ENCODE data around the gene COL6A5. TPM values are rescaled to one million over a fixed set of nuclear protein-coding genes. Genes with fewer than 3 reads are reported as not detected.
"Not testable (repeated sequence)": the region's sequence is repeated elsewhere in the genome, so short reads cannot be mapped to it uniquely, and the experiment has no call there.

The COL6A5 gene
- polyA plus RNA-seq, 3 donors: not detected

GRCh38 chr3:130448155-130448554 is 102.7 kb downstream of the COL6A5 start:
- Mint-ChIP-seq H3K9me3 (peaks cover 9 to 20% (median 13%) of the 10 kb centered on the region in 7 donors), H3K27ac (peak overlapping the region in 1 of 7 donors; percentile 37)
- H3K4me2 ChIP-seq (replicated peaks; ENCODE audit: extremely low read depth, low read length, poor library complexity, severe bottlenecking); H2AFZ ChIP-seq (ENCODE audit: insufficient read depth, low read depth, low read length, poor library complexity, severe bottlenecking); H3K79me2 ChIP-seq (ENCODE audit: insufficient read depth, low read length); H3K27ac ChIP-seq (ENCODE audit: low read depth in 1 of 2, low read length in 2 of 2); H3K36me3 ChIP-seq (replicated peaks in 1 of 2; ENCODE audit: control insufficient read depth in 1 of 2, insufficient read depth in 2 of 2, low read length in 2 of 2); H3K4me3 Mint-ChIP-seq; DNase-seq; H3K27me3 Mint-ChIP-seq (ENCODE audit: low read depth in 3 of 3); intact Hi-C loops (cut with micrococcal nuclease); H3K36me3 Mint-ChIP-seq; H3K9ac ChIP-seq (ENCODE audit: insufficient read depth, low read length, poor library complexity, severe bottlenecking); H4K20me1 ChIP-seq (ENCODE audit: insufficient read depth, low read length); H3K4me1 Mint-ChIP-seq; H3K4me3 ChIP-seq (replicated peaks in 1 of 3; ENCODE audit: low read depth in 2 of 3, low read length in 3 of 3); H3K4me1 ChIP-seq (ENCODE audit: control insufficient read depth in 1 of 2, insufficient read depth in 2 of 2, low read length in 2 of 2); H3K9me3 ChIP-seq (replicated peaks in 1 of 2; ENCODE audit: control insufficient read depth in 1 of 2, insufficient read depth in 1 of 2, low read length in 2 of 2); H3K27me3 ChIP-seq (ENCODE audit: control insufficient read depth in 2 of 2, insufficient read depth in 2 of 2, low read length in 2 of 2): not testable (repeated sequence)
- WGBS (ENCODE audit: insufficient coverage): no CpG with 5 or more reads among the region's 8 CpGs

- Histone ChIP-seq H3K4me2 (replicated peaks; ENCODE audit: extremely low read depth, low read length, poor library complexity, severe bottlenecking) (no peak overlapping the region), H3K9ac (ENCODE audit: insufficient read depth, low read length, poor library complexity, severe bottlenecking) (no peak overlapping the region), H3K9me3 (replicated peaks in 1 of 2; ENCODE audit: control insufficient read depth in 1 of 2, insufficient read depth in 1 of 2, low read length in 2 of 2) (peaks cover 0 to 2% of the 10 kb centered on the region in 2 donors), H3K4me1 (ENCODE audit: control insufficient read depth in 1 of 2, insufficient read depth in 2 of 2, low read length in 2 of 2) (no peaks in the 10 kb centered on the region), H3K79me2 (ENCODE audit: insufficient read depth, low read length) (no peaks in the 10 kb centered on the region), H2AFZ (ENCODE audit: insufficient read depth, low read depth, low read length, poor library complexity, severe bottlenecking) (no peak overlapping the region), H3K4me3 (replicated peaks in 1 of 3; ENCODE audit: low read depth in 2 of 3, low read length in 3 of 3) (no peak overlapping the region), H3K36me3 (replicated peaks in 1 of 2; ENCODE audit: control insufficient read depth in 1 of 2, insufficient read depth in 2 of 2, low read length in 2 of 2) (no peaks in the 10 kb centered on the region), H3K27ac (ENCODE audit: low read depth in 1 of 2, low read length in 2 of 2) (no peak overlapping the region), H3K27me3 (ENCODE audit: control insufficient read depth in 2 of 2, insufficient read depth in 2 of 2, low read length in 2 of 2) (no peaks in the 10 kb centered on the region), H4K20me1 (ENCODE audit: insufficient read depth, low read length) (no peaks in the 10 kb centered on the region)
- H3K4me3 Mint-ChIP-seq: no peak overlapping the region
- no peak for TF ChIP-seq CTCF (IDR thresholded peaks at IDR 0.05)
- H3K9me3 Mint-ChIP-seq: peaks cover 5 to 10% (median 8%) of the 10 kb centered on the region in 7 donors
- no peak for DNase-seq
- no peaks in the 10 kb centered on the region for H3K4me1 Mint-ChIP-seq
- H3K27ac Mint-ChIP-seq: no peak overlapping the region
- H3K27me3 Mint-ChIP-seq (ENCODE audit: low read depth in 3 of 3): peaks cover 0 to 2% (median 0%) of the 10 kb centered on the region in 3 donors
- no peaks in the 10 kb centered on the region for H3K36me3 Mint-ChIP-seq
- no CpG with 5 or more reads among the region's 1 CpG for WGBS (ENCODE audit: insufficient coverage)
- intact Hi-C loops (cut with micrococcal nuclease): no loop called here
Observed at GRCh38 chr3:130456540-130456939, 111.1 kb downstream of the COL6A5 start.

Measured in CD14-positive monocyte (primary cell).